ENCODE measurements around the gene MEIOC.

- TF ChIP-seq, protein P1, sequence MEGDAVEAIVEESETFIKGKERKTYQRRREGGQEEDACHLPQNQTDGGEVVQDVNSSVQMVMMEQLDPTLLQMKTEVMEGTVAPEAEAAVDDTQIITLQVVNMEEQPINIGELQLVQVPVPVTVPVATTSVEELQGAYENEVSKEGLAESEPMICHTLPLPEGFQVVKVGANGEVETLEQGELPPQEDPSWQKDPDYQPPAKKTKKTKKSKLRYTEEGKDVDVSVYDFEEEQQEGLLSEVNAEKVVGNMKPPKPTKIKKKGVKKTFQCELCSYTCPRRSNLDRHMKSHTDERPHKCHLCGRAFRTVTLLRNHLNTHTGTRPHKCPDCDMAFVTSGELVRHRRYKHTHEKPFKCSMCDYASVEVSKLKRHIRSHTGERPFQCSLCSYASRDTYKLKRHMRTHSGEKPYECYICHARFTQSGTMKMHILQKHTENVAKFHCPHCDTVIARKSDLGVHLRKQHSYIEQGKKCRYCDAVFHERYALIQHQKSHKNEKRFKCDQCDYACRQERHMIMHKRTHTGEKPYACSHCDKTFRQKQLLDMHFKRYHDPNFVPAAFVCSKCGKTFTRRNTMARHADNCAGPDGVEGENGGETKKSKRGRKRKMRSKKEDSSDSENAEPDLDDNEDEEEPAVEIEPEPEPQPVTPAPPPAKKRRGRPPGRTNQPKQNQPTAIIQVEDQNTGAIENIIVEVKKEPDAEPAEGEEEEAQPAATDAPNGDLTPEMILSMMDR (IDR thresholded peaks at IDR 0.05), result no peak
- TF ChIP-seq POLR2A (IDR thresholded peaks at IDR 0.05), result no peak
These were observed 45.4 kb upstream of the MEIOC start for GRCh38 chr17:44610871-44611270.
